Activated CD4-positive, alpha-beta T cell treated with anti-CD3 and anti-CD28 coated beads, Interleukin-2, amount 10 ng/mL, durations not matched to agents 24 days and 14 days (primary cell): ENCODE data around the gene UBE2J2. TPM values are rescaled to one million over a fixed set of nuclear protein-coding genes. Genes with fewer than 3 reads are reported as not detected.
"Not testable (repeated sequence)": the region's sequence is repeated elsewhere in the genome, so short reads cannot be mapped to it uniquely, and the experiment has no call there.

Experiments used
- DNase-seq: peaks from one replicate; pipeline ENCODE4 v3.0.0; 2022
- H3K27ac Mint-ChIP-seq: one replicate; pipeline ENCODE4 v1.8.0; 2022; ENCODE audit warnings: mild to moderate bottlenecking, mixed read lengths
- H3K27me3 Mint-ChIP-seq: one replicate; pipeline ENCODE4 v1.8.0; 2022; ENCODE audit warnings: mixed read lengths
- H3K36me3 Mint-ChIP-seq: one replicate; pipeline ENCODE4 v1.8.0; 2022; ENCODE audit warnings: low read depth, mild to moderate bottlenecking, mixed read lengths
- H3K4me1 Mint-ChIP-seq: one replicate; pipeline ENCODE4 v1.8.0; 2021; ENCODE audit warnings: mixed read lengths
- H3K4me3 Mint-ChIP-seq: one replicate; pipeline ENCODE4 v1.8.0; 2022; ENCODE audit warnings: mild to moderate bottlenecking, moderate library complexity, mixed read lengths
- H3K9me3 Mint-ChIP-seq: one replicate; pipeline ENCODE4 v1.8.0; 2021; ENCODE audit warnings: mixed read lengths
- intact Hi-C: fragments of 100-400 bp; cut with micrococcal nuclease; formaldehyde crosslinking; loops from one replicate; pipeline ENCODE4 v1.15.1; 2023
- total RNA-seq: library from RNA; stranded (reverse); gene quantifications from 2 replicates; pipeline ENCODE4 v1.2.3, GENCODE V29; 2022

Gene UBE2J2
- total RNA-seq, 1 donor from 2014 or later: 87.3 TPM

DNA sequence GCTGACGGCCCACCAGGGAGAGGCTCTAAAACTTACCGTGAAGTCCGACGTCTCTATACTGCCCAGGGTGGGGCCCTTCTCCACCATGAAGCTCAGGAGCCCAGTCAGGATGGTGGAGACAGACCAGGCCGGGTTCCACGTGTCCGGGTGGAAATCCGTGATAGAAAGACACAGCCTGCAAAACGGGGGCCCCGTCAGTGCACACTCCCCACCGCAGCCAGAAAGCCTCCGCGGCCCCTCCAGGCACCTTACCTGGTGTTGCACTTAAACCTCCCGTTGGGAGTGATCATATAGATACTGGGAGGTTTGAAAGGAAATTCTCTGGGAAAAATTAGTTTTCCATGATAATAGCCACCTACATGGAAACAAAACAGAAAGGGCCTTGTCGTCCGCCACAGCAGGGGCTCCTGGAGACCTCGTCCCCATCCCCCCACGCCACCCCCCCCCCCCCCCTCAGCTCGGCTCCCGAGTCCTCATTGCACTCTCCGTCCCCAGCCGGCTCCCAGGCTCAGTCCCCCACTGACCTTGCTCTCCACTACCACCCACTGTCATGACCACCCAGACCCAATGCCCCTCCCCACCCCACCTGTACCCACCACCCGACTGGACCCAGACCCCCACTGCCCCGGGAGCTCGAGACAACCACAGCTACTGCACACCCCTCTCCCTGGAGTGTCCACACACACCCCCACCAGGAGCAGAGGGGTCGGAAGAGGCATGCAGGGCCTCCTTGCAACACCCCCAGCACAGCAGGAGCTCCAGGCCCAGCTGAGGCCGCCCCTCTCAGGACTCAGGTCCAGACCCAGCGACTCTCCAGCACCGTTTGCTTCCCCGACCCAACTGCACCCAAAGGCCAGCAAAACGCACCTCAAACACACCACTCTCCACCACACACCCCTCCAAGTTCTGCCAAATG lies 16.4 kb downstream of the UBE2J2 start:
- Mint-ChIP-seq H3K4me3 (no peak overlapping the region), H3K4me1 (peaks cover 2% of the 10 kb centered on the region), H3K27me3 (no peaks in the 10 kb centered on the region), H3K9me3 (no peaks in the 10 kb centered on the region), H3K36me3 (peaks cover 58% of the 10 kb centered on the region), H3K27ac (no peak overlapping the region)
- intact Hi-C loops: no loop called here
- DNase-seq: no peak

GRCh38 chr1:1255611-1256010 lies 18.0 kb downstream of the UBE2J2 start:
- peaks cover 4% of the 10 kb centered on the region for H3K4me1 Mint-ChIP-seq
- intact Hi-C loops: no loop called here
- DNase-seq: no peak
- H3K36me3 Mint-ChIP-seq: peaks cover 54% of the 10 kb centered on the region
- no peak overlapping the region for H3K4me3 Mint-ChIP-seq
- no peak overlapping the region for H3K27ac Mint-ChIP-seq
- no peaks in the 10 kb centered on the region for H3K9me3 Mint-ChIP-seq
- no peaks in the 10 kb centered on the region for H3K27me3 Mint-ChIP-seq

DNA sequence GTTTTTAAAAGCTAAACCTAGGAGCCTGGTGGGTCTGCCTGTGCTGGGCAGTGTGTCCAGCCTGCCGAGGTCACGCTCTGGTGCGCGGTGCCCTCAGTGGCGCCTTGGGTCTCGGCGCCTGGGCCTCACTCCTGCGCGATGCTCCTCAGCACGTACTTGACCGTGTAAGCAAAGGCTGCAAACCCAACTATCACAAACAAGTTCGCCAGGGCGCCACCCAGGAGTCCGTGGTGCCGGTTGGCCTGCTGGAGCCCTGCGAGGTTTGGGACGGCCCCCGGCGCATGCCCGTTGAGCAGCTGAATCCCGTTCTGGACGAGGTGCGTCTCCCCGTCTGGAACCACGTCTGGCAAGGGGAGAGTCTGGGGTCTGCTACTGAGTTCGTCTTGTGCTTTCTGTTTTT lies 18.6 kb downstream of the UBE2J2 start:
- Mint-ChIP-seq H3K4me3 (no peak overlapping the region), H3K27ac (no peak overlapping the region), H3K36me3 (peaks cover 51% of the 10 kb centered on the region), H3K9me3 (no peaks in the 10 kb centered on the region), H3K27me3 (no peaks in the 10 kb centered on the region), H3K4me1 (peaks cover 5% of the 10 kb centered on the region)
- no peak for DNase-seq
- intact Hi-C loops: no loop called here

DNA sequence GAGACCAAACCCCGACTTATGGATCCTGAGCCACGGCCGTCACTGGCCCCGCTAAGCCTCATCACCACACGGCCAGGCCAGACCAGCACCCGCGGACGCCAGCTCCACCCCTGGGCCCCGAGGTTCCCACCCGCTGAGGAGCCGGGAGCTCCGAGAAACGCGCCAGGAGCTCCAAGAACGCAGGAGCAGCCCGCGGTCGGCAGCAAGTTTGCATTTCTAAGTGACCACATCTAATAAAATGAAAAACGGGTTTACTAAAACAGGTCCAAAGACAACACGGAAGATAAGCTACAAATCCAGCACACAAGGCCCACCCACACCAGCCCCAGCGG lies 19.0 kb downstream of the UBE2J2 start:
- Mint-ChIP-seq H3K9me3 (no peaks in the 10 kb centered on the region), H3K4me3 (no peak overlapping the region)
- intact Hi-C loops: loop anchor here (5.0 kb wide), 1 partner anchor 47 kb away; the partner anchor contains the start of gene TNFRSF18

GRCh38 chr1:1253972-1254666 lies 19.5 kb downstream of the UBE2J2 start:
- DNase-seq: no peak
- no peaks in the 10 kb centered on the region for H3K27me3 Mint-ChIP-seq
- H3K27ac Mint-ChIP-seq: no peak overlapping the region
- no peak overlapping the region for H3K4me3 Mint-ChIP-seq
- no peaks in the 10 kb centered on the region for H3K9me3 Mint-ChIP-seq
- H3K36me3 Mint-ChIP-seq: peaks cover 42% of the 10 kb centered on the region
- H3K4me1 Mint-ChIP-seq: peaks cover 5% of the 10 kb centered on the region
- intact Hi-C loops: loop anchor here (5.0 kb wide), 1 partner anchor 47 kb away; the partner anchor contains the start of gene TNFRSF18

More for the DNA sequence above, 19.0 kb downstream of the UBE2J2 start:
- Mint-ChIP-seq H3K36me3 (peaks cover 46% of the 10 kb centered on the region), H3K27ac (no peak overlapping the region), H3K27me3 (no peaks in the 10 kb centered on the region), H3K4me1 (peaks cover 5% of the 10 kb centered on the region)
- DNase-seq: no peak

GRCh38 chr1:1253314-1253713 lies 20.3 kb downstream of the UBE2J2 start:
- H3K27ac Mint-ChIP-seq: no peak overlapping the region
- DNase-seq: no peak
- H3K36me3 Mint-ChIP-seq: peaks cover 39% of the 10 kb centered on the region
- H3K27me3 Mint-ChIP-seq: no peaks in the 10 kb centered on the region
- intact Hi-C loops: loop anchor here (5.0 kb wide), 1 partner anchor 46 kb away; the partner anchor contains the start of gene TNFRSF18
- H3K4me3 Mint-ChIP-seq: no peak overlapping the region
- H3K9me3 Mint-ChIP-seq: no peaks in the 10 kb centered on the region
- peaks cover 5% of the 10 kb centered on the region for H3K4me1 Mint-ChIP-seq

- intact Hi-C loops: loop anchor here (2.0 to 5.0 kb wide), 2 partner anchors 44 to 128 kb away; partner anchors contain the start of gene TNFRSF18
- H3K27me3 Mint-ChIP-seq: no peaks in the 10 kb centered on the region
- H3K4me1 Mint-ChIP-seq: peaks cover 5% of the 10 kb centered on the region
- peak; percentile 90 for DNase-seq
- H3K4me3 Mint-ChIP-seq: peak overlapping the region; percentile 61
- H3K36me3 Mint-ChIP-seq: peaks cover 23% of the 10 kb centered on the region
- no peaks in the 10 kb centered on the region for H3K9me3 Mint-ChIP-seq
- peak overlapping the region; percentile 96 for H3K27ac Mint-ChIP-seq
Observed at GRCh38 chr1:1250786-1251284, 22.8 kb downstream of the UBE2J2 start.

- H3K4me3 Mint-ChIP-seq, H3K4me1 Mint-ChIP-seq, H3K27me3 Mint-ChIP-seq, H3K27ac Mint-ChIP-seq, DNase-seq, intact Hi-C loops, H3K9me3 Mint-ChIP-seq: not testable (repeated sequence)
- H3K36me3 Mint-ChIP-seq: peaks cover 12% of the 10 kb centered on the region
Observed at GRCh38 chr1:1248009-1248913, 25.4 kb downstream of the UBE2J2 start.

DNA sequence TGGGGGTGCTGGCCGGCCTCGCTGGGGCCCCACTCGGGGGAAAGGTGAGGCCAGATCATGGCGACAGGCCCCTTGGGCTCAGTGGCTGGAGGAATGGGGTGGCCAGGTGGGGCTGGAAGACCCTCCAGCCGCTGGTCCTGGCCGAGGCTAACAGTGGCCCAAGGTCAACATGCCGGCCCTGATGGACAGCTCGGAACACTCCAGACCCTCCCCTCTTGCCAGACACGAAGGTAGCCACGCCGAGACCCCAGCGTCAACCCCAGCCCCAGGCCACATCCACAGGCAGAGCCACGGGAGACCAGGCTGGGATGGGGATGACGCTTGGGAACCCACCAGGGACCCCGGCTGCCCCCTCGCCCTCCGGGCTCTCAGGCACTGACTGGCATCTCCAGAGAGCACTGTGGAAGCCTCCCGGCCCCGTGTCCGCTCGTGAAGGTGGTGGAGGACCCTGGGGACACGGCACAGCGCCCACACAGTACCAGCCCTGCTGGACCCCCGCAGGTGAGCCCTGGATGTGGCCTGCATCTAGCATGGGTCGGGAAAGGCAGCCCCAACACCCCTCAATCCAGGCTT lies 26.2 kb downstream of the UBE2J2 start:
- intact Hi-C loops: no loop called here
- no peak overlapping the region for H3K27ac Mint-ChIP-seq
- no peak overlapping the region for H3K4me3 Mint-ChIP-seq
- H3K27me3 Mint-ChIP-seq: no peaks in the 10 kb centered on the region
- DNase-seq: no peak
- H3K9me3 Mint-ChIP-seq: no peaks in the 10 kb centered on the region
- H3K36me3 Mint-ChIP-seq: peaks cover 5% of the 10 kb centered on the region
- H3K4me1 Mint-ChIP-seq: peaks cover 5% of the 10 kb centered on the region

GRCh38 chr1:1246577-1247340 lies 26.9 kb downstream of the UBE2J2 start, which contains the start of gene C1QTNF12:
Gene C1QTNF12, minus strand, starts transcription at chr1:1246722. Its CDS starts 32 bp downstream, at chr1:1246690.
- intact Hi-C loops: no loop called here
- H3K4me1 Mint-ChIP-seq: peaks cover 5% of the 10 kb centered on the region

GRCh38 chr1:1245817-1246576 lies 27.7 kb downstream of the UBE2J2 start:
- no peak overlapping the region for H3K4me3 Mint-ChIP-seq
- no peak overlapping the region for H3K27ac Mint-ChIP-seq
- H3K27me3 Mint-ChIP-seq: no peaks in the 10 kb centered on the region
- H3K4me1 Mint-ChIP-seq: peaks cover 3% of the 10 kb centered on the region
- no peaks in the 10 kb centered on the region for H3K9me3 Mint-ChIP-seq
- DNase-seq: no peak
- intact Hi-C loops: no loop called here
- peaks cover 2% of the 10 kb centered on the region for H3K36me3 Mint-ChIP-seq

More at GRCh38 chr1:1246577-1247340, 26.9 kb downstream of the UBE2J2 start, which contains the start of gene C1QTNF12:
- H3K27me3 Mint-ChIP-seq: no peaks in the 10 kb centered on the region
- DNase-seq: no peak
- H3K27ac Mint-ChIP-seq: no peak within 1 kb of the TSS
- no peaks in the 10 kb centered on the region for H3K9me3 Mint-ChIP-seq
- peaks cover 3% of the 10 kb centered on the region for H3K36me3 Mint-ChIP-seq
- H3K4me3 Mint-ChIP-seq: no peak within 1 kb of the TSS
